Measurements from ENCODE around the gene C11orf68.

Gene C11orf68

GRCh38 chr11:65888163-65888814 lies 30.6 kb downstream of the C11orf68 start, which contains the start of gene FIBP:
FIBP (minus strand) TSS chr11:65888471; CDS start chr11:65888418, 53 bp downstream.
- DNase-seq, result peak; percentile 89 to 94

- no peak for DNase-seq
These were observed 31.1 kb downstream of the C11orf68 start for GRCh38 chr11:65887723-65888162.

- no peak for DNase-seq
These were observed 31.8 kb downstream of the C11orf68 start for GRCh38 chr11:65886826-65887722.

- no peak for DNase-seq
These were observed 32.9 kb downstream of the C11orf68 start for GRCh38 chr11:65885808-65886536.

- no peak for DNase-seq
These were observed 33.6 kb downstream of the C11orf68 start for GRCh38 chr11:65885231-65885630.

- DNase-seq, result peak; percentile 69 to 70
These were observed 34.2 kb downstream of the C11orf68 start for GRCh38 chr11:65884716-65885092.

GRCh38 chr11:65883786-65884715 lies 34.8 kb downstream of the C11orf68 start:
- DNase-seq, result no peak

GRCh38 chr11:65883058-65883761 lies 35.7 kb downstream of the C11orf68 start:
- DNase-seq, result no peak

GRCh38 chr11:65882120-65883057 lies 36.5 kb downstream of the C11orf68 start:
- no peak for DNase-seq

GRCh38 chr11:65880844-65881421 lies 37.9 kb downstream of the C11orf68 start:
- no peak for DNase-seq

GRCh38 chr11:65880027-65880426 lies 38.8 kb downstream of the C11orf68 start:
- no peak for DNase-seq

- DNase-seq, result no peak
These were observed 39.2 kb downstream of the C11orf68 start, which contains the start of gene CTSW for GRCh38 chr11:65879617-65880016. CTSW (plus strand) TSS chr11:65879837; CDS start chr11:65879855, 18 bp downstream.

- DNase-seq, result peak; percentile 85 to 86
These were observed 45.3 kb downstream of the C11orf68 start for GRCh38 chr11:65873318-65874156.

- no peak for DNase-seq
These were observed 46.1 kb downstream of the C11orf68 start, which contains the start of gene EFEMP2 for GRCh38 chr11:65872586-65873317. EFEMP2 (minus strand) TSS chr11:65872800; CDS start chr11:65872354, 446 bp downstream.

GRCh38 chr11:65871811-65872548 lies 46.9 kb downstream of the C11orf68 start:
- DNase-seq, result no peak

GRCh38 chr11:65870706-65871681 lies 47.9 kb downstream of the C11orf68 start:
- DNase-seq, result no peak
